Testis (tissue), 2 donors: Measurements from ENCODE around the gene ADGRF3.

Experiments
- CTCF ChIP-seq, 3 experiments: fragments of 450-650 bp in 2 of 3; fragments of 200-600 bp in 1 of 3; sonication (generic) in 1 of 3; IDR thresholded peaks; one replicate each; pipeline ENCODE4 v1.5.1; 2016 to 2019; ENCODE audit warnings: antibody characterized with exemption in 3 of 3, mild to moderate bottlenecking in 2 of 3, moderate library complexity in 1 of 3
- POLR2A ChIP-seq: fragments of 450-650 bp; IDR thresholded peaks from one replicate; pipeline ENCODE4 v1.6.1; 2017; ENCODE audit warnings: antibody characterized with exemption, mild to moderate bottlenecking, moderate library complexity

DNA sequence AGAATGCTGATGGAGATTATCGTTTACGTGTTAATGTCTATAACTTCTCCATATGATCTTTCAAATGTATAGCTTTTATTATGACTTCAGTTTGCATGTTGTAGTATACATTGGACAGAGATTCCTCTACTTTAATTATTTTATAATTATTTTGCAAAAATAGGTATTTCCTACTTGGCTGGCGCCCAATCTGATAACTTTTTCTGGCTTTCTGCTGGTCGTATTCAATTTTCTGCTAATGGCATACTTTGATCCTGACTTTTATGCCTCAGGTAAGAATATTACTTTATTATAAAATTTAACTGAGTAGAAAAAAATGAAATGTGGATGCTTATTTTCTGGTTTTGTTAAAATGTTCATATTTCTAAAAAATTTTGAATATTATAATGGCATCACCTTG, 18.1 kb upstream of the ADGRF3 start:
- TF ChIP-seq POLR2A (no peak), CTCF (IDR thresholded peaks at IDR 0.05) (no peak)
